ENCODE measurements around the gene TAS1R1.

- TF ChIP-seq TAF1 (IDR thresholded peaks at IDR 0.05; ENCODE audit: low read depth) (no peak), REST (IDR thresholded peaks at IDR 0.05; ENCODE audit: borderline replicate concordance) (no peak), RAD21 (conservative IDR thresholded peaks at IDR 0.05) (no peak), CTCF (IDR thresholded peaks at IDR 0.05; ENCODE audit: poor library complexity, severe bottlenecking) (no peak)
Measured at GRCh38 chr1:6569033-6569432, 13.9 kb downstream of the TAS1R1 start.

All from neural cell (in vitro differentiated cells).